ENCODE measurements around the gene TOPBP1. TPM values are rescaled to one million over a fixed set of nuclear protein-coding genes. Genes with fewer than 3 reads are reported as not detected.
"Not testable (repeated sequence)": the region's sequence is repeated elsewhere in the genome, so short reads cannot be mapped to it uniquely, and the experiment has no call there.

The TOPBP1 gene
- total RNA-seq, 1 donor from 2014 or later: 33.9 TPM

DNA sequence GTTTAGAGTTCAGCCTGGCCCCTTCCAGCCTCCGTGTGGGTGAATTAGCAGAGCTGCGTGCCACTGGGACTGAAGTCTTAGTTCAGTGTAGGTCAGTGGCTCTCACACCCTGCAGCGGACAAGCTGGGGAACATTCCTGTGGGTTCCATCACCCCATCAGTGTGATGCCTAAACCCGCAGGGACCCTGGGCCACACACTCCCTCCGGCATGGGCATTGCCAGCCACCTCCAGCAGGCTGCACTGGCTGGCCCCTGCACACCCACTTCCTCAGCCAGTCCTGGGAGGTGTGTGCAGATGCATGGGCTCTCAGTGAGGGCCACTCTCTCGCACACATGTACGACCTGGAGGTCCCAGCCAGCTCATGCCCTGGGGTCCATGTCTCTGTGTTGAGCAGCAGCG, 32.1 kb upstream of the TOPBP1 start:
- TF ChIP-seq CTCF (conservative IDR thresholded peaks at IDR 0.05; ENCODE audit: low read depth, low read length): no peak
- DNase-seq (ENCODE audit: low read depth): no peak
- no peak overlapping the region for H3K4me3 ChIP-seq (ENCODE audit: low read depth, low read length)

DNA sequence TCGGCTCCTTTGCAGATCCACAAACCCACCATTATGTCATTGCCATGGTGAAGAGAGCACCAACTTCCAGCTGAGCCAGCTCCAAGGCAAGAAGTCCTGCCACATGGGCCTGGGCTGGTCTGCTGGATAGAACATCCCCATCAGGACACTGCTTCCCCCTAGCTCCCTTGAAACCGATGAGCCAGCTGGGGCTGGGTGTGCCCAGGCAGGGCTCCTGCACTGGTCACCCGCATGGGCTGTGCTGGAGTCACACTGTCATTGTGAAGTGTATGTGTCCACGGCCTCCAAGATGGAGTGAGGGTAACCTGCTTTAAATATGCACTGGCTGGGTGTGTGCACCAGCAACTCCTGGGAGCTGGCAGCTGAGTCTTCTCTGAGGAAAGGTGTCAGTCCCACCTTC, 31.0 kb upstream of the TOPBP1 start:
- DNase-seq (ENCODE audit: low read depth): no peak
- no peak for TF ChIP-seq CTCF (conservative IDR thresholded peaks at IDR 0.05; ENCODE audit: low read depth, low read length)
- H3K4me3 ChIP-seq (ENCODE audit: low read depth, low read length): no peak overlapping the region

DNA sequence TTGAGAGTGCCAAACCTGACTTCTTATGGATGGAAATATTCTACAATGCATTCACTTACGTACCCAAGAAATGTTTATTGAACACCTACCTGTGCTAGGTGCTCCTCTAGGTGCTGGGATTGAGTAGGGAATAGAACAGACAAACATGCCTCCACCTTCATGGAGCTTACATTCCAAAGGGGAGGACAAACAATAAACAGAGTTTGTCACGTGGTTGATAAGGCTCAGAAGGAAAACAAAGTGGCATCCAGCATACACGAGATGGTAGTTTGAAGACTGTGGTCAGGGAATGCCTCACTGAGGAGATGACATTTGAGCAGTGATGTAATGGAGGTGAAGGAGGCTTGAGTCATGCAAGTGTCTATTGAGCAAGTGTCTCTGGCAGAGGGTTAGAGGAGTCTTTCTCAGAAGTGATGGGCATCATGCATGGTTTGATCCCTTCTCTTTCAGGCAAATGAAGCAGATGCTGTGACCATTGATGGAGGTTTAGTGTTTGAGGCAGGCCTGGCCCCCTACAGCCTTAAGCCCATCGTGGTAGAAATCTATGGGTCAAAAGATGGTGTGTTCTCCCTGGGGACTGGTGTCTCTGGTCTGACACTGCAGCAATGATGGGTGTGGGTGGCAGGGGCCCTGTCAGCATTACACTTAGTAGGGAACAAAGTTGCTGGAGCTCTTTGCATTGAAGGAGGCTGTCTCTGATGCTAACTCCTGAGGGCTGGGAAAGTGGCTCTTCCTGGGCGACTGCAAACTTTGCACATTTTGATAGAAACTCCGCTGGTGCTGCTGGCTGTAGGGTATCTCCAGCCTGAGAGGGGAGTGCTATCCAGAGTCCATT, 29.7 kb upstream of the TOPBP1 start:
- peak; percentile 2 for DNase-seq (ENCODE audit: low read depth)
- no peak for TF ChIP-seq CTCF (conservative IDR thresholded peaks at IDR 0.05; ENCODE audit: low read depth, low read length)
- H3K4me3 ChIP-seq (ENCODE audit: low read depth, low read length): no peak overlapping the region

DNA sequence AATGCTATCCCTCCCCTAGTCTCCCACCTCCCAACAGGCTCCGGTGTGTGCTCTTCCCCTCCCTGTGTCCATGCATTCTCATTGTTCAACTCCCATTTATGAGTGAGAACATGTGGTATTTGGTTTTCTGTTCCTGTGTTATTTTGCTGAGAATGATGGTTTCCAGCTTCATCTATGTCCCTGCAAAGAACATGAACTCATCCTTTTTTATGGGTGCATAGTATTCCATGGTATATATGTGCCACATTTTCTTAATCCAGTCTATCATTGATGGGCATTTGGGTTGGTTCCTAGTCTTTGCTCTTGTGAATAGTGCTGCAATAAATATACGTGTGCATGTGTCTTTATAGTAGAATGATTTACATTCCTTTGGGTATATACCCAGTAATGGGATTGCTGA, 16.3 kb upstream of the TOPBP1 start:
- DNase-seq (ENCODE audit: low read depth); H3K4me3 ChIP-seq (ENCODE audit: low read depth, low read length): not testable (repeated sequence)

GRCh38 chr3:133676336-133677118, 14.8 kb upstream of the TOPBP1 start:
- DNase-seq (ENCODE audit: low read depth): no peak
- no peak overlapping the region for H3K4me3 ChIP-seq (ENCODE audit: low read depth, low read length)
- no peak for TF ChIP-seq CTCF (conservative IDR thresholded peaks at IDR 0.05; ENCODE audit: low read depth, low read length)

- TF ChIP-seq CTCF (conservative IDR thresholded peaks at IDR 0.05; ENCODE audit: low read depth, low read length): no peak
- H3K4me3 ChIP-seq (ENCODE audit: low read depth, low read length): no peak overlapping the region
- DNase-seq (ENCODE audit: low read depth): no peak
Measured at GRCh38 chr3:133675631-133676335, 14.0 kb upstream of the TOPBP1 start.

DNA sequence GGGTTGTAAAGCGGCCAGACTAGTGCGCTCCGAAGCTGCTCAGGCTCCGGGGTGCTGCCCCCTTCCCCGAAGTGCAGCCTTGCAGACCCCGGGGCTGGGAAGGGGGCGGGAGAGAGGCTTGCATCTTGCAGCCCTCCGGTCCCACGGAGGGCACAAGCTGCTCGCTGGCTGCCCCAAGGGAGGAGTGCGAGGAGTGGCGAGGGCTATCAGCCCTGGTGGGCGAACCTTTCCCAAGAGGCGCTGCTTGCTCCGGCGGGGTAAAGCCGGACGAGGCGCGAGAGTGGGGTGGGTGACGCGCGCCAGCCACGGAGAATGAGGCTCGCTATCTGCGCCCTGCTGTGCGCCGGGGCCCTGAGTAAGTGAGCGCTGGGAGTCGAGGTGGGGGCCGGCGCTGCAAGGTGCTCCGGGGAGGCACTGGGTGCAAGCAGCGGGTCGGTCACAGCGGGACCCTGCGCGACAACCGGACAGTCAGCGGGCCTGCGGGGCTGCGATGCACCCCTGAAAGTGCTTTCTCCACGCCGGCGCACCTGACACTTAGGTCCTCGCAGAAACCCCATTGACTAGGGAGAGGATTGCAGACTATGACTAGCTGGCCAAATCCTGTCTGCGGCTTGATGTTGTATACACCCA, 12.7 kb upstream of the TOPBP1 start:
- H3K4me3 ChIP-seq (ENCODE audit: low read depth, low read length): no peak overlapping the region
- no peak for DNase-seq (ENCODE audit: low read depth)
- TF ChIP-seq CTCF (conservative IDR thresholded peaks at IDR 0.05; ENCODE audit: low read depth, low read length): no peak
